Measurements from ENCODE around the gene ACTR5. TPM values are rescaled to one million over a fixed set of nuclear protein-coding genes. Genes with fewer than 3 reads are reported as not detected.

ACTR5 gene
- polyA plus RNA-seq, 1 donor: 7.8 TPM

GRCh38 chr20:38764567-38765318 is 16.5 kb downstream of the ACTR5 start:
- Histone ChIP-seq H3K36me3 (ENCODE audit: control insufficient read depth, insufficient read depth, low read length) (peaks cover 76% of the 10 kb centered on the region), H3K9me3 (ENCODE audit: control insufficient read depth, low read depth, low read length) (no peaks in the 10 kb centered on the region), H3K4me1 (ENCODE audit: control insufficient read depth, insufficient read depth, low read length) (no peaks in the 10 kb centered on the region), H3K4me3 (ENCODE audit: low read length) (no peak overlapping the region), H3K27ac (ENCODE audit: low read length) (peak overlapping the region; percentile 27), H3K27me3 (ENCODE audit: control insufficient read depth, insufficient read depth, low read length) (no peaks in the 10 kb centered on the region)
- peak; percentile 71 for DNase-seq
- WGBS (ENCODE audit: insufficient coverage, low lambda C conversion rate): no CpG with 5 or more reads among the region's 11 CpGs

GRCh38 chr20:38766071-38766470 is 17.8 kb downstream of the ACTR5 start:
- 100% methylated on average over 2 of the region's 4 CpGs for WGBS (ENCODE audit: insufficient coverage, low lambda C conversion rate)
- Histone ChIP-seq H3K36me3 (ENCODE audit: control insufficient read depth, insufficient read depth, low read length) (peaks cover 73% of the 10 kb centered on the region), H3K27ac (ENCODE audit: low read length) (no peak overlapping the region), H3K27me3 (ENCODE audit: control insufficient read depth, insufficient read depth, low read length) (no peaks in the 10 kb centered on the region), H3K4me1 (ENCODE audit: control insufficient read depth, insufficient read depth, low read length) (no peaks in the 10 kb centered on the region), H3K4me3 (ENCODE audit: low read length) (no peak overlapping the region), H3K9me3 (ENCODE audit: control insufficient read depth, low read depth, low read length) (no peaks in the 10 kb centered on the region)
- DNase-seq: no peak

- no peaks in the 10 kb centered on the region for H3K9me3 ChIP-seq (ENCODE audit: control insufficient read depth, low read depth, low read length)
- H3K4me3 ChIP-seq (ENCODE audit: low read length): no peak overlapping the region
- no peak for DNase-seq
- H3K27ac ChIP-seq (ENCODE audit: low read length): no peak overlapping the region
- no CpG with 5 or more reads among the region's 13 CpGs for WGBS (ENCODE audit: insufficient coverage, low lambda C conversion rate)
- peaks cover 76% of the 10 kb centered on the region for H3K36me3 ChIP-seq (ENCODE audit: control insufficient read depth, insufficient read depth, low read length)
- H3K27me3 ChIP-seq (ENCODE audit: control insufficient read depth, insufficient read depth, low read length): no peaks in the 10 kb centered on the region
- no peaks in the 10 kb centered on the region for H3K4me1 ChIP-seq (ENCODE audit: control insufficient read depth, insufficient read depth, low read length)
Measured at GRCh38 chr20:38769376-38770295, 21.4 kb downstream of the ACTR5 start.

- no peaks in the 10 kb centered on the region for H3K4me1 ChIP-seq (ENCODE audit: control insufficient read depth, insufficient read depth, low read length)
- H3K36me3 ChIP-seq (ENCODE audit: control insufficient read depth, insufficient read depth, low read length): peaks cover 69% of the 10 kb centered on the region
- no peaks in the 10 kb centered on the region for H3K27me3 ChIP-seq (ENCODE audit: control insufficient read depth, insufficient read depth, low read length)
- no peak overlapping the region for H3K4me3 ChIP-seq (ENCODE audit: low read length)
- H3K9me3 ChIP-seq (ENCODE audit: control insufficient read depth, low read depth, low read length): no peaks in the 10 kb centered on the region
- WGBS (ENCODE audit: insufficient coverage, low lambda C conversion rate): no CpG with 5 or more reads among the region's 3 CpGs
- peak in 1 of 2 donors; percentile 74 for DNase-seq
- H3K27ac ChIP-seq (ENCODE audit: low read length): no peak overlapping the region
Measured at GRCh38 chr20:38770546-38770945, 22.3 kb downstream of the ACTR5 start.

- DNase-seq: no peak
- Histone ChIP-seq H3K36me3 (ENCODE audit: control insufficient read depth, insufficient read depth, low read length) (peaks cover 66% of the 10 kb centered on the region), H3K27ac (ENCODE audit: low read length) (no peak overlapping the region), H3K27me3 (ENCODE audit: control insufficient read depth, insufficient read depth, low read length) (no peaks in the 10 kb centered on the region), H3K4me3 (ENCODE audit: low read length) (no peak overlapping the region), H3K4me1 (ENCODE audit: control insufficient read depth, insufficient read depth, low read length) (no peaks in the 10 kb centered on the region), H3K9me3 (ENCODE audit: control insufficient read depth, low read depth, low read length) (no peaks in the 10 kb centered on the region)
- WGBS (ENCODE audit: insufficient coverage, low lambda C conversion rate): no CpG with 5 or more reads among the region's 7 CpGs
Measured at GRCh38 chr20:38770970-38771369, 22.7 kb downstream of the ACTR5 start.

GRCh38 chr20:38771621-38772020 is 23.4 kb downstream of the ACTR5 start:
- Histone ChIP-seq H3K9me3 (ENCODE audit: control insufficient read depth, low read depth, low read length) (no peaks in the 10 kb centered on the region), H3K4me3 (ENCODE audit: low read length) (no peak overlapping the region), H3K36me3 (ENCODE audit: control insufficient read depth, insufficient read depth, low read length) (peaks cover 61% of the 10 kb centered on the region), H3K27ac (ENCODE audit: low read length) (no peak overlapping the region), H3K27me3 (ENCODE audit: control insufficient read depth, insufficient read depth, low read length) (no peaks in the 10 kb centered on the region), H3K4me1 (ENCODE audit: control insufficient read depth, insufficient read depth, low read length) (no peaks in the 10 kb centered on the region)
- no peak for DNase-seq
- no CpG with 5 or more reads among the region's 7 CpGs for WGBS (ENCODE audit: insufficient coverage, low lambda C conversion rate)

GRCh38 chr20:38774167-38774566 is 25.9 kb downstream of the ACTR5 start:
- H3K4me1 ChIP-seq (ENCODE audit: control insufficient read depth, insufficient read depth, low read length): no peaks in the 10 kb centered on the region
- no peak overlapping the region for H3K27ac ChIP-seq (ENCODE audit: low read length)
- WGBS (ENCODE audit: insufficient coverage, low lambda C conversion rate): 100% methylated on average over 2 of the region's 2 CpGs
- DNase-seq: no peak
- no peak overlapping the region for H3K4me3 ChIP-seq (ENCODE audit: low read length)
- no peaks in the 10 kb centered on the region for H3K27me3 ChIP-seq (ENCODE audit: control insufficient read depth, insufficient read depth, low read length)
- no peaks in the 10 kb centered on the region for H3K9me3 ChIP-seq (ENCODE audit: control insufficient read depth, low read depth, low read length)
- H3K36me3 ChIP-seq (ENCODE audit: control insufficient read depth, insufficient read depth, low read length): peaks cover 39% of the 10 kb centered on the region

- H3K4me1 ChIP-seq (ENCODE audit: control insufficient read depth, insufficient read depth, low read length): no peaks in the 10 kb centered on the region
- no peaks in the 10 kb centered on the region for H3K9me3 ChIP-seq (ENCODE audit: control insufficient read depth, low read depth, low read length)
- DNase-seq: no peak
- no peak overlapping the region for H3K4me3 ChIP-seq (ENCODE audit: low read length)
- H3K27me3 ChIP-seq (ENCODE audit: control insufficient read depth, insufficient read depth, low read length): no peaks in the 10 kb centered on the region
- peaks cover 25% of the 10 kb centered on the region for H3K36me3 ChIP-seq (ENCODE audit: control insufficient read depth, insufficient read depth, low read length)
- 100% methylated on average over 7 of the region's 11 CpGs for WGBS (ENCODE audit: insufficient coverage, low lambda C conversion rate)
- no peak overlapping the region for H3K27ac ChIP-seq (ENCODE audit: low read length)
Measured at GRCh38 chr20:38776363-38776762, 28.1 kb downstream of the ACTR5 start.

GRCh38 chr20:38779247-38780097 is 31.2 kb downstream of the ACTR5 start:
- no peaks in the 10 kb centered on the region for H3K9me3 ChIP-seq (ENCODE audit: control insufficient read depth, low read depth, low read length)
- no peaks in the 10 kb centered on the region for H3K4me1 ChIP-seq (ENCODE audit: control insufficient read depth, insufficient read depth, low read length)
- DNase-seq: peak; percentile 16 to 65
- H3K36me3 ChIP-seq (ENCODE audit: control insufficient read depth, insufficient read depth, low read length): no peaks in the 10 kb centered on the region
- H3K27ac ChIP-seq (ENCODE audit: low read length): no peak overlapping the region
- WGBS (ENCODE audit: insufficient coverage, low lambda C conversion rate): 20% methylated on average over 1 of the region's 19 CpGs
- no peaks in the 10 kb centered on the region for H3K27me3 ChIP-seq (ENCODE audit: control insufficient read depth, insufficient read depth, low read length)
- no peak overlapping the region for H3K4me3 ChIP-seq (ENCODE audit: low read length)

GRCh38 chr20:38782275-38782674 is 34.0 kb downstream of the ACTR5 start:
- WGBS (ENCODE audit: insufficient coverage, low lambda C conversion rate): no CpG with 5 or more reads among the region's 3 CpGs
- no peak for DNase-seq
- Histone ChIP-seq H3K4me1 (ENCODE audit: control insufficient read depth, insufficient read depth, low read length) (no peaks in the 10 kb centered on the region), H3K4me3 (ENCODE audit: low read length) (no peak overlapping the region), H3K36me3 (ENCODE audit: control insufficient read depth, insufficient read depth, low read length) (no peaks in the 10 kb centered on the region), H3K9me3 (ENCODE audit: control insufficient read depth, low read depth, low read length) (no peaks in the 10 kb centered on the region), H3K27me3 (ENCODE audit: control insufficient read depth, insufficient read depth, low read length) (no peaks in the 10 kb centered on the region), H3K27ac (ENCODE audit: low read length) (no peak overlapping the region)

All from large intestine (tissue), 3 donors.